SK-N-SH (cell line): ENCODE data around the gene SKIC8. TPM values are rescaled to one million over a fixed set of nuclear protein-coding genes. Genes with fewer than 3 reads are reported as not detected.

Experiments used
- CTCF ChIA-PET: fragments of 300-600, 350-600 bp; formaldehyde crosslinking; extraction: SDS; loops from one replicate; lab custom pipeline; 2021; lab: Yijun Ruan, JAX
- POLR2A ChIA-PET: fragments of 350-600 bp; sonication (Branson Sonifier 250); formaldehyde crosslinking; extraction: SDS; loops from one replicate; lab custom pipeline; 2020; ENCODE audit warnings: antibody characterized with exemption, inconsistent platforms; lab: Yijun Ruan, JAX
- DNase-seq: peaks from one replicate; pipeline ENCODE4 v3.0.0; 2012
- H2AFZ ChIP-seq: fragments of 200-600 bp; sonication (generic); 2 replicates; pipeline ENCODE4 v1.8.1; 2016; ENCODE audit warnings: antibody characterized with exemption, mild to moderate bottlenecking, low read depth
- H3F3A ChIP-seq: fragments of 200-600 bp; sonication (generic); replicated peaks from 2 replicates; pipeline ENCODE3; 2016; ENCODE audit warnings: antibody characterized with exemption, mild to moderate bottlenecking; ENCODE audit not compliant: insufficient read depth
- H3K27ac ChIP-seq, 2 experiments: fragments of 200-500 bp in 1 of 2; fragments of 200-600 bp in 1 of 2; sonication (Bioruptor generic) in 1 of 2; sonication (generic), shearing (Covaris generic) in 1 of 2; 2 replicates each; pipeline versions ENCODE4 v1.5.1 to v1.6.1; 2014 to 2016; ENCODE audit warnings: low read depth in 2 of 2, inconsistent platforms in 1 of 2, low read length in 1 of 2, mild to moderate bottlenecking in 1 of 2, mixed read lengths in 1 of 2
- H3K27me3 ChIP-seq: fragments of 200-600 bp; sonication (generic), shearing (Covaris generic); 2 replicates; pipeline ENCODE4 v1.6.1; 2016; ENCODE audit warnings: mixed run types; ENCODE audit not compliant: insufficient read depth
- H3K36me3 ChIP-seq, 2 experiments: fragments of 200-500 bp in 1 of 2; fragments of 200-600 bp in 1 of 2; sonication (Bioruptor generic) in 1 of 2; sonication (generic) in 1 of 2; replicated peaks in 1 of 2; 2 replicates each; pipeline versions ENCODE3 to v1.5.1; 2014 to 2016; ENCODE audit warnings: low read length in 1 of 2, mild to moderate bottlenecking in 1 of 2; ENCODE audit not compliant: insufficient read depth in 2 of 2, control insufficient read depth in 1 of 2
- H3K4me1 ChIP-seq, 2 experiments: fragments of 200-500 bp in 1 of 2; fragments of 200-600 bp in 1 of 2; sonication (Bioruptor generic) in 1 of 2; sonication (generic), shearing (Covaris generic) in 1 of 2; 2 replicates each; pipeline versions ENCODE4 v1.5.1 to v1.6.1; 2014 to 2016; ENCODE audit warnings: low read depth in 1 of 2, low read length in 1 of 2, mixed run types in 1 of 2; ENCODE audit not compliant: insufficient read depth in 2 of 2, control insufficient read depth in 1 of 2
- H3K4me2 ChIP-seq: fragments of 200-600 bp; sonication (generic), shearing (Covaris generic); 2 replicates; pipeline ENCODE4 v1.6.1; 2017; ENCODE audit warnings: mixed run types
- H3K4me3 ChIP-seq, 2 experiments: fragments of 200-500 bp in 1 of 2; fragments of 200-600 bp in 1 of 2; sonication (Bioruptor generic) in 1 of 2; sonication (generic), shearing (Covaris generic) in 1 of 2; 2 replicates each; pipeline versions ENCODE4 v1.5.1 to v1.8.1; 2014 to 2016; ENCODE audit warnings: low read depth in 2 of 2, inconsistent platforms in 1 of 2, low read length in 1 of 2, mild to moderate bottlenecking in 1 of 2, mixed read lengths in 1 of 2, moderate library complexity in 1 of 2
- H3K79me2 ChIP-seq: fragments of 200-600 bp; sonication (generic); 2 replicates; pipeline ENCODE4 v1.8.1; 2017; ENCODE audit warnings: mild to moderate bottlenecking; ENCODE audit not compliant: insufficient read depth
- H3K9ac ChIP-seq: fragments of 200-600 bp; sonication (generic); 2 replicates; pipeline ENCODE4 v1.6.1; 2017; ENCODE audit warnings: mixed run types
- H3K9me2 ChIP-seq: fragments of 200-600 bp; sonication (generic); 2 replicates; pipeline ENCODE4 v1.6.1; 2017; ENCODE audit warnings: mixed run types
- H3K9me3 ChIP-seq: fragments of 200-600 bp; sonication (generic); 2 replicates; pipeline ENCODE4 v1.6.1; 2017; ENCODE audit warnings: mixed run types, mild to moderate bottlenecking, moderate library complexity
- H4K20me1 ChIP-seq: fragments of 200-600 bp; sonication (generic); 2 replicates; pipeline ENCODE4 v1.6.1; 2017; ENCODE audit warnings: mild to moderate bottlenecking, mixed run types; ENCODE audit not compliant: insufficient read depth
- FOXJ3 ChIP-seq: sonication (generic); formaldehyde crosslinking; IDR thresholded peaks from 2 replicates; pipeline ENCODE4 v1.5.1; 2020; ENCODE audit warnings: mild to moderate bottlenecking, missing genetic modification reagents
- MAX ChIP-seq: IDR thresholded peaks from 2 replicates; pipeline ENCODE4 v1.4.0; 2012; ENCODE audit warnings: low read depth
- NFIC ChIP-seq: IDR thresholded peaks from 2 replicates; pipeline ENCODE4 v1.4.0; 2012; ENCODE audit warnings: borderline replicate concordance
- NRF1 ChIP-seq: IDR thresholded peaks from 2 replicates; pipeline ENCODE4 v1.6.1; 2012; ENCODE audit warnings: low read depth, mild to moderate bottlenecking, low read length
- PBX3 ChIP-seq: IDR thresholded peaks from 2 replicates; pipeline ENCODE4; 2012
- RAD21 ChIP-seq: IDR thresholded peaks from 2 replicates; pipeline ENCODE4 v1.6.1; 2012; ENCODE audit warnings: mild to moderate bottlenecking, low read length
- RCOR1 ChIP-seq: fragments of 150-350 bp; IDR thresholded peaks from 2 replicates; pipeline ENCODE4 v1.6.1; 2017; ENCODE audit warnings: antibody characterized with exemption, low read length
- RFX5 ChIP-seq: IDR thresholded peaks from 2 replicates; pipeline ENCODE4 v1.6.1; 2012; ENCODE audit warnings: mild to moderate bottlenecking, improper control_type of control experiment, low read length
- TAF1 ChIP-seq: IDR thresholded peaks from 2 replicates; pipeline ENCODE4 v1.6.1; 2012; ENCODE audit warnings: low read depth, mild to moderate bottlenecking, low read length, moderate library complexity, borderline replicate concordance
- TEAD4 ChIP-seq: IDR thresholded peaks from 2 replicates; pipeline ENCODE4 v1.4.0; 2012; ENCODE audit warnings: mild to moderate bottlenecking, borderline replicate concordance; ENCODE audit not compliant: insufficient read depth
- USF2 ChIP-seq: fragments of 150-350 bp; IDR thresholded peaks from 2 replicates; pipeline ENCODE4 v1.6.1; 2017; ENCODE audit warnings: antibody characterized with exemption, low read length, low read depth, borderline replicate concordance
- ZBTB33 ChIP-seq: IDR thresholded peaks from 2 replicates; pipeline ENCODE4 v1.4.0; 2012; ENCODE audit warnings: low read depth, borderline replicate concordance
- WGBS: methylation state at CpG from one replicate; pipeline ENCODE4 v1.1.6; 2017; ENCODE audit warnings: low lambda C conversion rate; 5-methylcytosine and 5-hydroxymethylcytosine counted together
- polyA plus RNA-seq, 3 experiments: library from polyadenylated mRNA; depleted of rRNA; stranded (reverse); fragments of >200 nt; gene quantifications; 2 replicates each; pipeline ENCODE4 v1.2.3, GENCODE V29; 2012
- small RNA-seq, 7 experiments: library from RNA; depleted of rRNA; stranded (forward); fragments of <200 nt; gene quantifications; one replicate each; pipeline ENCODE3, GENCODE V24; 2012

The SKIC8 gene
- polyA plus RNA-seq, 1 of the 3 experiments (the other 2 are of a cell fraction): 78.8 TPM

GRCh38 chr15:78233496-78233895 is 65.9 kb downstream of the SKIC8 start:
- H4K20me1 ChIP-seq: no peaks in the 10 kb centered on the region
- WGBS: 67% methylated on average over 11 of the region's 11 CpGs
- H3K9me3 ChIP-seq: no peaks in the 10 kb centered on the region
- H3K4me2 ChIP-seq: no peak overlapping the region
- no peak overlapping the region for H3K4me3 ChIP-seq
- peaks cover 5% of the 10 kb centered on the region; the same call in 1 of the 2 replicates for H3K27me3 ChIP-seq
- H3K9me2 ChIP-seq: no peaks in the 10 kb centered on the region
- POLR2A ChIA-PET: no interaction called here
- DNase-seq: no peak
- CTCF ChIA-PET: interaction anchor here (0.6 to 1.3 kb wide), 2 partner anchors 9 to 125 kb away, joined by 3 to 7 read pairs; no protein-coding TSS in a partner anchor
- H3K27ac ChIP-seq: no peak overlapping the region
- TF ChIP-seq PBX3 (no peak), ZBTB33 (no peak), MAX (no peak), NFIC (no peak), FOXJ3 (CRISPR knock-in tag) (no peak), USF2 (no peak), TAF1 (no peak), NRF1 (no peak), RFX5 (no peak), TEAD4 (no peak), RCOR1 (no peak), RAD21 (no peak)
- H3K36me3 ChIP-seq: no peaks in the 10 kb centered on the region
- no peaks in the 10 kb centered on the region for H3K79me2 ChIP-seq
- H3F3A ChIP-seq: no peaks in the 10 kb centered on the region
- H3K4me1 ChIP-seq: no peaks in the 10 kb centered on the region
- no peak overlapping the region for H3K9ac ChIP-seq
- no peak overlapping the region for H2AFZ ChIP-seq

Small RNA genes lying within 50 kb of the gene (small RNA-seq; reads per million reads assigned to genes)
- 0 reads per million in 7 experiments for gene AC090607.5

Other genes with a start within 250 kb of the SKIC8 start
- gene TBC1D2B, start 221.9 kb downstream of the SKIC8 start, polyA plus RNA-seq (2012; rRNA removed): 19.0 and 26.8 TPM in 2 replicates
- not detected in 2 replicates for gene SH2D7, start 207.0 kb downstream of the SKIC8 start, polyA plus RNA-seq (2012; rRNA removed)
- gene CIB2, start 168.2 kb downstream of the SKIC8 start, polyA plus RNA-seq (2012; rRNA removed): 39.6 and 40.8 TPM in 2 replicates
- 33.2 and 34.0 TPM in 2 replicates for gene IDH3A, start 150.2 kb downstream of the SKIC8 start, polyA plus RNA-seq (2012; rRNA removed)
- under 0.01 and 0.02 TPM in 2 replicates for gene ACSBG1, start 65.0 kb downstream of the SKIC8 start, polyA plus RNA-seq (2012; rRNA removed)
- gene DNAJA4, start 35.0 kb downstream of the SKIC8 start, polyA plus RNA-seq (2012; rRNA removed): 0.02 and 0.03 TPM in 2 replicates
- gene CRABP1, start 40.7 kb upstream of the SKIC8 start, polyA plus RNA-seq (2012; rRNA removed): 1.0 and 1.6 TPM in 2 replicates
- gene IREB2, start 138.6 kb upstream of the SKIC8 start, polyA plus RNA-seq (2012; rRNA removed): 9.5 and 13.7 TPM in 2 replicates
- gene HYKK, start 208.0 kb upstream of the SKIC8 start, polyA plus RNA-seq (2012; rRNA removed): 2.2 and 2.8 TPM in 2 replicates
- gene PSMA4, start 240.8 kb upstream of the SKIC8 start, polyA plus RNA-seq (2012; rRNA removed): 212 and 251 TPM in 2 replicates